ENCODE data around the gene EXOSC5. TPM values are rescaled to one million over a fixed set of nuclear protein-coding genes. Genes with fewer than 3 reads are reported as not detected.

The EXOSC5 gene
- total and polyA plus RNA-seq, 4 donors: 5.5 to 15.4 (median 9.3) TPM

DNA sequence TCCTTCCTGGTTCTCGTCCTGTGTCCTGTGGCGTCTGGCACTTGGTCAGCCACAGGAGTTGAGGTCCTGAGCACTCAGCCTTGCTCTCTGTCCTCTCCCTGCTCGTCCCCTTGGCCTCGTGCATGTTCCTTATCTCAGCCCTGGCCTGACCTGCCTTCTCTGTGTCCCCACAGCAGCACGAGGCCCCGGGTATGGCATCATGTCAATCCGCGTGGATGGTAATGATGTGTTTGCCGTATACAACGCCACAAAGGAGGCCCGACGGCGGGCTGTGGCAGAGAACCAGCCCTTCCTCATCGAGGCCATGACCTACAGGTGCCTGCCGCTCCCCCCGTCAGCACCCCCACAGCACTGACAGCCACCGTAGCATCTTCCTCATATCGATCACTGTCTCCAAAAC lies 25.3 kb upstream of the EXOSC5 start:
- WGBS, 2 donors: 88 to 91% methylated on average over 18 of the region's 18 CpGs
- Histone ChIP-seq H3K4me3 (ENCODE audit: low read length in 2 of 2) (no peak overlapping the region), H3K27ac (ENCODE audit: low read depth in 1 of 2, low read length in 2 of 2) (no peak overlapping the region), H3K36me3 (ENCODE audit: control insufficient read depth in 1 of 2, insufficient read depth in 2 of 2, low read length in 1 of 2) (peaks cover 0 to 8% of the 10 kb centered on the region in 2 donors), H3K9me3 (ENCODE audit: control insufficient read depth, low read length) (no peaks in the 10 kb centered on the region), H3K4me1 (ENCODE audit: control insufficient read depth in 1 of 2, insufficient read depth in 2 of 2, low read length in 2 of 2) (no peaks in the 10 kb centered on the region), H3K27me3 (ENCODE audit: control insufficient read depth in 1 of 2, insufficient read depth in 2 of 2, low read length in 1 of 2) (no peaks in the 10 kb centered on the region)
- no peak for ATAC-seq (ENCODE audit: low FRiP score)
- intact Hi-C loops (cut with DNase I): no loop called here
- no peak for DNase-seq

DNA sequence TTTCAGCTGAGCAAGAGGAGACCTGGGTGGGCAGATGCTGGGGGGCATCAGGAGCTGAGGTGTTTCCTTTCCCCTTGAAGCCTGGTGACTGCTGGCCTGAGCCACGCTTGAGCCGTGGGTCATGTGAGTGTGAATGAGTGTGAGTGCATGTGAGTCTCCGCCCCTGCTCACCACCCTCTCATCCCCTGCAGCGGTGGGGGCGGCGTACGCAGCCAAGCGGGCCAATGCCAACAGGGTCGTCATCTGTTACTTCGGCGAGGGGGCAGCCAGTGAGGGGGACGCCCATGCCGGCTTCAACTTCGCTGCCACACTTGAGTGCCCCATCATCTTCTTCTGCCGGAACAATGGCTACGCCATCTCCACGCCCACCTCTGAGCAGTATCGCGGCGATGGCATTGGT lies 24.8 kb upstream of the EXOSC5 start:
- H3K4me3 ChIP-seq (ENCODE audit: low read length in 2 of 2): no peak overlapping the region
- intact Hi-C loops (cut with DNase I): no loop called here
- no peaks in the 10 kb centered on the region for H3K9me3 ChIP-seq (ENCODE audit: control insufficient read depth, low read length)
- no peak for ATAC-seq (ENCODE audit: low FRiP score)
- H3K36me3 ChIP-seq (ENCODE audit: control insufficient read depth in 1 of 2, insufficient read depth in 2 of 2, low read length in 1 of 2): peaks cover 0 to 8% of the 10 kb centered on the region in 2 donors
- no peaks in the 10 kb centered on the region for H3K4me1 ChIP-seq (ENCODE audit: control insufficient read depth in 1 of 2, insufficient read depth in 2 of 2, low read length in 2 of 2)
- DNase-seq: no peak
- no peaks in the 10 kb centered on the region for H3K27me3 ChIP-seq (ENCODE audit: control insufficient read depth in 1 of 2, insufficient read depth in 2 of 2, low read length in 1 of 2)
- 93 to 94% methylated on average over 20 of the region's 20 CpGs for WGBS, 2 donors
- no peak overlapping the region for H3K27ac ChIP-seq (ENCODE audit: low read depth in 1 of 2, low read length in 2 of 2)

DNA sequence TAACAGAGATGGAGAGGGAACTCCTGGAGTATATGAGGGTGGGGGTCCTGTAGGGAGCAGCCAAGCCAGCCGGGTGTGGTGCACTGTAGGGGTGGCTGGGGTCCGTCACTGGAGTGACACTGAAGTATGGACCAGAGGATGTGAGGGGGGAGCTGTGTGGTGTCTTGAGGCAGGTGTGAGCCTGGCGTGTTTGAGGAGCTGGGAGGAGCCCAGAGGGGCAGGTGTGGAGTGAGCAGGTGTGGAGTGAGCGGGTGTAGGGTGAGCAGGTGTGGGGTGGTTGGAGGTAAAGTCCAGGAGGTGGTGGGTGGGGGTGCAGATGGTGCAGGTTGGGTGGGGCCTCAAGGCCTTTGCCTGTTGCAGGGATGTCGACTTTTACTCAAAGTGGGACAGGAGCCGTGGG lies 24.2 kb upstream of the EXOSC5 start:
- Histone ChIP-seq H3K4me3 (ENCODE audit: low read length in 2 of 2) (no peak overlapping the region), H3K27me3 (ENCODE audit: control insufficient read depth in 1 of 2, insufficient read depth in 2 of 2, low read length in 1 of 2) (no peaks in the 10 kb centered on the region), H3K9me3 (ENCODE audit: control insufficient read depth, low read length) (no peaks in the 10 kb centered on the region), H3K36me3 (ENCODE audit: control insufficient read depth in 1 of 2, insufficient read depth in 2 of 2, low read length in 1 of 2) (peaks cover 0 to 8% of the 10 kb centered on the region in 2 donors), H3K4me1 (ENCODE audit: control insufficient read depth in 1 of 2, insufficient read depth in 2 of 2, low read length in 2 of 2) (no peaks in the 10 kb centered on the region), H3K27ac (ENCODE audit: low read depth in 1 of 2, low read length in 2 of 2) (no peak overlapping the region)
- no peak for DNase-seq
- 85 to 86% methylated on average over 6 of the region's 6 CpGs for WGBS, 2 donors
- no peak for ATAC-seq (ENCODE audit: low FRiP score)
- intact Hi-C loops (cut with DNase I): no loop called here

DNA sequence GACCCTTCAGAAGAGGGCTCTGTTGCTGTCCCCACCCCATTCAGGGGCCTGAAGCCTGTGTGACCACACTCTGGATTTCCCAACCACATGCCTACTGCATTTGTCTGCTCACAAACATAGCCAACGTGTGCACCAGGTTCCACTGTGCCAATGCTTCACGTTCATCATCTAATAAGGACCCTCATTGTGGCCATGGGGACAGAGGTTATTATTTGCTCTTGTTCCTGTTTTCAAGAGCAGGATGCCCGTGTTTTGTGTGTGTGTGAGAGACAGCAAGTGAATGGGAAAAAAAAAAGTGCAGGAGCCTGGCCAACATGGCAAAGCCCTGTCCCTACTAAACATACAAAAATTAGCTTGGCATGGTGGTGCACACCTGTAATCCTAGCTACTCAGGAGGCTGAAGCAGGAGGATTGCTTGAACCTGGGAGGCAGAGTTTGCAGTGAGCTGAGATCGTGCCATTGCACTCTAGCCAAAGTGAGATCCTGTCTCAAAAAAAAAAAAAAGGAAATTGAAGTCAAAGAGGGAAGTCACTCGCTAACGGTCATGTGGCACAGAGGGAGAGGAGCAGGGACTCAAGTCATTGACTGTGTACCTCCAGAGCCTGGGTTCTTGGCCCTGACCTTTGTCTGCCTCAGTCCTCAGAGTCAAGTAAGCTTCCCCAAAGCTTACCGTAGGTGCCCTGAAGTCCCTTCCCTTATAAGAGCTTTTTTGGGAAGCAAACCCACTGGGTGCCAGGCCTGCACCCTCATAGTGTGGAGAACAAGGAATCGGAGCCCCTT lies 23.1 kb upstream of the EXOSC5 start:
- intact Hi-C loops (cut with DNase I): no loop called here
- no peaks in the 10 kb centered on the region for H3K27me3 ChIP-seq (ENCODE audit: control insufficient read depth in 1 of 2, insufficient read depth in 2 of 2, low read length in 1 of 2)
- no peaks in the 10 kb centered on the region for H3K9me3 ChIP-seq (ENCODE audit: control insufficient read depth, low read length)
- peaks cover 0 to 10% of the 10 kb centered on the region in 2 donors for H3K36me3 ChIP-seq (ENCODE audit: control insufficient read depth in 1 of 2, insufficient read depth in 2 of 2, low read length in 1 of 2)
- WGBS, 2 donors: 79 to 83% methylated on average over 8 of the region's 8 CpGs
- no peak for ATAC-seq (ENCODE audit: low FRiP score)
- no peaks in the 10 kb centered on the region for H3K4me1 ChIP-seq (ENCODE audit: control insufficient read depth in 1 of 2, insufficient read depth in 2 of 2, low read length in 2 of 2)
- DNase-seq: no peak
- H3K27ac ChIP-seq (ENCODE audit: low read depth in 1 of 2, low read length in 2 of 2): no peak overlapping the region
- H3K4me3 ChIP-seq (ENCODE audit: low read length in 2 of 2): no peak overlapping the region

DNA sequence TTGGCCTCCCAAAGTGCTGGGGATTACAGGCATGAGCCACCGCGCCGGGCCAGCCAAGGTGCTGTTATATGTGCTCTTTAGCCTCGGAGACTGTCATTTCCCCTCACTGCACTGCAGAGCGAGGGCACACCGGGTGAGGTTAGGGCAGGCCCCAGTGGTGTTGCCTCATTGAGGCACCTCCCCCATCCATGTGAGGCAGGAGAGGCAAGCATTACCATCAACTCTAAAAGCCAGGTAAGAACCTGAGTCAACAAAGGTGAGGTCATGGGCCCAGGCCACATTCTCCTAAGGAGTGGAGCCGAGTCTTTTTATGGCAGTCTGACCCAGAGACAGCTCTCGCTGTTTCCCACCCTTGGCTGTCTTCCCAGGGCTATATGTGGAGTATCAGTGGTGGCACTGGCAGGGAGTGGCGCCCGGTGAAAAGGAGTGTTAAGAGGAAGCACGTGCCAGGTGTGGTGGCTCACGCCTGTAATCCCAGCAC lies 19.1 kb upstream of the EXOSC5 start:
- Histone ChIP-seq H3K36me3 (ENCODE audit: control insufficient read depth in 1 of 2, insufficient read depth in 2 of 2, low read length in 1 of 2) (peaks cover 0 to 8% of the 10 kb centered on the region in 2 donors), H3K4me3 (ENCODE audit: low read length in 2 of 2) (no peak overlapping the region), H3K9me3 (ENCODE audit: control insufficient read depth, low read length) (no peaks in the 10 kb centered on the region), H3K4me1 (ENCODE audit: control insufficient read depth in 1 of 2, insufficient read depth in 2 of 2, low read length in 2 of 2) (no peaks in the 10 kb centered on the region), H3K27ac (ENCODE audit: low read depth in 1 of 2, low read length in 2 of 2) (no peak overlapping the region), H3K27me3 (ENCODE audit: control insufficient read depth in 1 of 2, insufficient read depth in 2 of 2, low read length in 1 of 2) (no peaks in the 10 kb centered on the region)
- ATAC-seq (ENCODE audit: low FRiP score) (no peak), DNase-seq (no peak)
- intact Hi-C loops (cut with DNase I): no loop called here
- WGBS, 2 donors: 94% methylated on average over 12 of the region's 12 CpGs

DNA sequence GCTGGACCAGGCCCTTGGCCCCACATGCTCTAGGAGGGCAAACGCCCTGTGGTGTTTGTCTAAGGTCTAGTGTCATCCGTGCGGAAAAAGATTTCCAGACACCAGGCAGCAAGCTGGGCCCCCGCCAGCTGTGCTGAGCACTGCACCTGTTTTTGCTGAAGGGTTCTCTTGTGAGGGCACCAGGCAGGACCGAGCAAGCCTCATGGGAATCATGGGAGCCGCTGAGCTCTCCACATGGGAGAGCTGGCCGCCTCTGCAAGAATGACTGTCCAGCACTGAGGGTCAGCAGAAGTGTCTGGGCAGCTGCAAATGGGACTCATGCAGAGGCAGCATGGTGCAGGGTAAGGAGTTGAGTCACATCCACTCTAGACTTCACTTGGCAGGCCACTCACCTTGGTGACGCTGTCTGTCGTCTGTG lies 18.0 kb upstream of the EXOSC5 start:
- Histone ChIP-seq H3K27me3 (ENCODE audit: control insufficient read depth in 1 of 2, insufficient read depth in 2 of 2, low read length in 1 of 2) (no peaks in the 10 kb centered on the region), H3K36me3 (ENCODE audit: control insufficient read depth in 1 of 2, insufficient read depth in 2 of 2, low read length in 1 of 2) (peaks cover 0 to 8% of the 10 kb centered on the region in 2 donors), H3K4me3 (ENCODE audit: low read length in 2 of 2) (no peak overlapping the region), H3K9me3 (ENCODE audit: control insufficient read depth, low read length) (no peaks in the 10 kb centered on the region), H3K4me1 (ENCODE audit: control insufficient read depth in 1 of 2, insufficient read depth in 2 of 2, low read length in 2 of 2) (no peaks in the 10 kb centered on the region), H3K27ac (ENCODE audit: low read depth in 1 of 2, low read length in 2 of 2) (no peak overlapping the region)
- intact Hi-C loops (cut with DNase I): no loop called here
- no peak for ATAC-seq (ENCODE audit: low FRiP score)
- DNase-seq: no peak
- 87 to 90% methylated on average over 9 of the region's 9 CpGs for WGBS, 2 donors

DNA sequence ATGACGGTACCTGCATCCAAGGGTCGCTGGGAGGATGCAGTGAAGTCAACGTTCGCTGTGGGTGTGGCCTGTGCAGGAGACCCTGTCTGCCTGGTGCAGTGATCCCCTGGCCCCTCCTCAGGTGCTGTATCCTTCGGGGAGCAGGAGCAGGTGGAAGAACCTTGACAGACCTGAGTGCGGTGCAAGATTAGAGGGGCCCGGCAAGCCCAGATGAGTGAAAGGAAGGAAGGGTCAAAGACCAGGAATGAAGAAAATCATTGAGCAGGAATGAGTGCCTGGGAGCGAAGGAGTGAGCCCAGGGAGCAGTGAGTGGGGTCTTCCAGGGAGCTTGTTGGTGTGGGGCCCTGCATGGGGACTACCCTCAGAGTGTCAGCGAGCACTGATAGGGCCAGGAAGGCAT lies 17.3 kb upstream of the EXOSC5 start:
- Histone ChIP-seq H3K4me1 (ENCODE audit: control insufficient read depth in 1 of 2, insufficient read depth in 2 of 2, low read length in 2 of 2) (peaks cover 0 to under 1% of the 10 kb centered on the region in 2 donors), H3K27me3 (ENCODE audit: control insufficient read depth in 1 of 2, insufficient read depth in 2 of 2, low read length in 1 of 2) (no peaks in the 10 kb centered on the region), H3K4me3 (ENCODE audit: low read length in 2 of 2) (no peak overlapping the region), H3K36me3 (ENCODE audit: control insufficient read depth in 1 of 2, insufficient read depth in 2 of 2, low read length in 1 of 2) (peaks cover 0 to 6% of the 10 kb centered on the region in 2 donors), H3K27ac (ENCODE audit: low read depth in 1 of 2, low read length in 2 of 2) (no peak overlapping the region), H3K9me3 (ENCODE audit: control insufficient read depth, low read length) (no peaks in the 10 kb centered on the region)
- 87 to 88% methylated on average over 9 of the region's 9 CpGs for WGBS, 2 donors
- intact Hi-C loops (cut with DNase I): no loop called here
- ATAC-seq (ENCODE audit: low FRiP score): no peak
- no peak for DNase-seq

DNA sequence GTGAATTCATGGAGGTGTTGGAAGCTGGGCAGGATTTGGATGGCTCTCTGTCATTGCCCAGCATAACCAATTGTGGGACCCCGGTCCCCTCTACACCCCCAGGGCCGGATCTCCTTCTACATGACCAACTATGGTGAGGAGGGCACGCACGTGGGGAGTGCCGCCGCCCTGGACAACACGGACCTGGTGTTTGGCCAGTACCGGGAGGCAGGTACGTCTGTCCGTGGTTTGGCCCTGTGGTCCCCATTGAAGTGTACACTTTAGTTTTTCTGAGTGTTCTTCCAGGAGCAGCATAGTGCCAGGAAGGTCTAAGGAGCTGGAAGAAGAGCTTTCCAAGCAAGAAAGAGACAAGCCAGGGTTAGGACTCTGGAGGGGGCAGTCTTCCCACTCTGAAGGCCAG lies 16.8 kb upstream of the EXOSC5 start:
- DNase-seq: no peak
- peaks cover 0 to 6% of the 10 kb centered on the region in 2 donors for H3K4me1 ChIP-seq (ENCODE audit: control insufficient read depth in 1 of 2, insufficient read depth in 2 of 2, low read length in 2 of 2)
- peaks cover 0 to 3% of the 10 kb centered on the region in 2 donors for H3K36me3 ChIP-seq (ENCODE audit: control insufficient read depth in 1 of 2, insufficient read depth in 2 of 2, low read length in 1 of 2)
- no peaks in the 10 kb centered on the region for H3K9me3 ChIP-seq (ENCODE audit: control insufficient read depth, low read length)
- no peak overlapping the region for H3K4me3 ChIP-seq (ENCODE audit: low read length in 2 of 2)
- no peak overlapping the region for H3K27ac ChIP-seq (ENCODE audit: low read depth in 1 of 2, low read length in 2 of 2)
- ATAC-seq (ENCODE audit: low FRiP score): no peak
- no peaks in the 10 kb centered on the region for H3K27me3 ChIP-seq (ENCODE audit: control insufficient read depth in 1 of 2, insufficient read depth in 2 of 2, low read length in 1 of 2)
- intact Hi-C loops (cut with DNase I): no loop called here
- WGBS, 2 donors: 88 to 90% methylated on average over 10 of the region's 10 CpGs

DNA sequence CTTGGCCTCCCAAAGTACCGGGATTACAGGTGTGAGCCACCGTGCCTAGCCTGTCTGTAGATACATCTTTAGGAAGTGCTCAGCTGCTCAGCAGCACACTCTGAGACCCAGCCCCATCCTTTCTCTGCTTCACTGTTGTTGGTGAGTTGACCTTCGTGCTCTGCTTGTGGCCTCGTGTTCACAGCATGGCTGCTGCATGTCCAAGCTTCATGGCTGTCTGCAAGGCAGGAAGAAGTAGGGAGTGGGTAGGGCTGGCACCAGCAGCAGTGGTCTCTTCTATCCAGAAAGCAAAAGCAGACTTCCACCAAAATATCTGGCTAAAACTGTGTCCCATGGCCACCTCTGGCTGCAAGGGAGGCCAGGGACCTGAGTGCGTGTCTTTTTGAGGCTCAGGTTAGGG lies 15.8 kb upstream of the EXOSC5 start:
- 94 to 97% methylated on average over 5 of the region's 5 CpGs for WGBS, 2 donors
- H3K27ac ChIP-seq (ENCODE audit: low read depth in 1 of 2, low read length in 2 of 2): no peak overlapping the region
- no peaks in the 10 kb centered on the region for H3K27me3 ChIP-seq (ENCODE audit: control insufficient read depth in 1 of 2, insufficient read depth in 2 of 2, low read length in 1 of 2)
- H3K4me3 ChIP-seq (ENCODE audit: low read length in 2 of 2): no peak overlapping the region
- H3K36me3 ChIP-seq (ENCODE audit: control insufficient read depth in 1 of 2, insufficient read depth in 2 of 2, low read length in 1 of 2): peaks cover 0 to 2% of the 10 kb centered on the region in 2 donors
- no peaks in the 10 kb centered on the region for H3K9me3 ChIP-seq (ENCODE audit: control insufficient read depth, low read length)
- intact Hi-C loops (cut with DNase I): no loop called here
- ATAC-seq (ENCODE audit: low FRiP score) (no peak), DNase-seq (no peak)
- peaks cover 0 to 6% of the 10 kb centered on the region in 2 donors for H3K4me1 ChIP-seq (ENCODE audit: control insufficient read depth in 1 of 2, insufficient read depth in 2 of 2, low read length in 2 of 2)

Measured in aorta (tissue), 5 donors.